Dermis blood vessel endothelial cell (primary cell): ENCODE data around the gene RMP24.
"Not testable (repeated sequence)": the region's sequence is repeated elsewhere in the genome, so short reads cannot be mapped to it uniquely, and the experiment has no call there.

Source experiments
- DNase-seq: peaks from one replicate; pipeline ENCODE4 v3.0.0; 2010

RMP24 gene

DNA sequence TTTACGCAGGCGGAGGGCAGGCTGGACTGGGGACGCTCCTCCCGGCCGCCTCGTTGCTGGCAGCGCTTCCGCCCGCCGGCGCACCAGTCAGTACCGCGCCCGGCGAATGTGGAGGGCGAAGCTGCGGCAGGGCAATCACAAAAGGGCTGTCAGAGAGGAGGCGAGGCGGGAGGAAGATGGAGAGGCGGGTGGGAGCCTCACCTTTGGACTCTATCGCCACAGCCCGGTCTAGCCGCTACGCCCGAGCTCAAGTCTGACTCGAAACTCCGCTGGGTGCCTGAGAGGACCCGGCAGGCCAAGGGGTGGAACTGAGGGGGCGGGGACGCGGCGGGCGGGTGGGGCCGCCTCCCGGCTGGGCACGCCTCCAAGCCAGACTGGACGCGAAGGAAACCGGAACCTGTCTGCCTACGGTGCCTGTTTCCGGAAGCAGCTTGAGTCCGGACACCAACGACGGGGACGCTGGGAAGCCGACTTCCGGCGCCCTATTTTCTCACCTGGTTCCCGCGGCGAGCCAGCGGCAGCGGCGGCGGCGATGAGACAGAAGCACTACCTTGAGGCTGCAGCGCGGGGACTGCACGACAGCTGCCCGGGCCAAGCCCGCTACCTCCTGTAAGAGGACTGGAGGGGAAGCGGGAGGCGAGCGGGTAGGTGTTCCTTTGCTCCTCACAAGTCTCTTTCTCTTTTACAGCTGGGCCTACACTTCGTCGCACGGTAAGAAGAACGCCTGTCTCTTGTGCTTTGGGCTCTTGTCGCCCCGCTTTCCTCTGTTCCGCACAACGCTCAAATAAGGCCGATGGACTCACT lies at the start of gene RMP24:
Gene RMP24 (plus strand): TSS at position 483 of the 804 bp plus-strand sequence.
- peak; percentile 94 for DNase-seq

DNA sequence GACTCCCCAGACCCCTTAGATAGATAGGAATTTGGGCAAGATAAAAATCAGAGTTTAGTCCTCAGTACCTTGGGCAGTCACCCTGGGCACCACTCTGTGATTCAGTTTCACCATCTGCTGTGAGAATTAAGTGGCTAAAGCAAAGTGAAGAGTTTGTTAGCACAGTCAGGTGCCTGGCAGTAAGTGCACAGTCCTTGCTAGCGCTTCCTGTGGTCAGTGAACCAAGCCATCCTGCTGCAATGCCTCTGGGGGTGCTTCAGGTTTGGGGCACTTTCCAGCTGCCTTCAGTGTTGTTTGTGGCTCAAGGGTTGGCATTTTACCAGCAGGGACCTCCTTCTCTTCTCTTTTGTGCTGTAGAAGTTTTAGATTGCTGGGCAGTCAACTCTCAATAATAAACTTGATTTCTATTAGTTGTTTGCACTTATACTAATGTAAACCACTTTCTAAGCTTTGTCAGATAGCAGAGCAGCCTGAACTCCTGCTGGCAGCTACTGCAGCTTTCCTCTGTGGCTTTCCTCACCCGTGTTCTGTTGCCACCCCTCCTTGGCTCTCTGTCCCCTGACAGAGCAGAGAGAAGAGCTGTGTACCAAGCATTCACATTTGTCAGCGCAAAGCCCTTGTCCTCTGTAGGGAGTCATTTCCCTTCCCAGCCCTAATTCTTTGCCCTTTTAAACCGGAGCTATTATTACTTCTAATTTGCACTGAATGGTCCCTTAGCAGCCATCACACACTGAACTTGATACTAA lies 48.4 kb upstream of the RMP24 start:
- no peak for DNase-seq

GRCh38 chr18:35926884-35927283 lies 45.6 kb upstream of the RMP24 start:
- no peak for DNase-seq

- DNase-seq: no peak
Measured at GRCh38 chr18:35927430-35927829, 45.0 kb upstream of the RMP24 start.

DNA sequence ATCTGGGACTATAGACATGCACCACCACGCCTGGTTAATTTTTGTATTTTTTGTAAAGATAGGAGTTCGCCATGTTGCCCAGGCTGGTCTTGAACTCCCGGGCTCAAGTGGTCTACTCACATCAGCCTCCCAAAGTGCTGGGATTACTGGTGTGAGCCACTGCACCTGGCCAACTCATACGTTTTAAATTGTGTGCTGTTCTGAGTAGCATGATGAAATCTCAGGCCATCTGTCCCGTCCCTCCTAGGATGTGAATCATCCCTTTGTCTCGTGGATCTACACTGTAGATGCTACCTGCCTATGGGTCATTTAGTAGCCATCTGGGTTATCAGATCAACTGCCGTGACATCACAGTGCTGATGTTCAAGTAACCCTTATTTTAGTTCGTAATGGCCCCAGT lies 38.5 kb upstream of the RMP24 start:
- DNase-seq: no peak

GRCh38 chr18:35934891-35935290 lies 37.6 kb upstream of the RMP24 start:
- DNase-seq: no peak

DNA sequence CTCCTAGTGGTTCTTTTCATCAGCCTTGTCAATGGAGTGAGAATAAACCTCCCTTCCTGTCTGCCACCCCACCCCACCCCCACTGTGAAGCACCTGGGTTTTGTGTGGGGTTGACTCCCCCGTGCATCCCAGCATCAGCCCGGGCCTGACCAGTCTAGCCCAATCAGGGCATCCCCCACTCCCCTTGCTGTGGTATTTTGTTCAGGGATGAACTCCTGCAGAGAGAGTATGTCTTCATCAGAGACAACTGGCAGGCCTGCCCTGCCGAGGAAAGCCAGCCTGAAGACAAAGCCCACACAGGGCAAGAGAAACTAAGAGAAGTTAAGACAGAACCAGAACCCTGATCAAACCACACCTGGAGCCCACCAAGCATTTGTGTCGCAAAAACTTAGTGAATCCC lies 36.7 kb upstream of the RMP24 start:
- DNase-seq: no peak

- DNase-seq: no peak
Measured at GRCh38 chr18:35936951-35937350, 35.5 kb upstream of the RMP24 start.

DNA sequence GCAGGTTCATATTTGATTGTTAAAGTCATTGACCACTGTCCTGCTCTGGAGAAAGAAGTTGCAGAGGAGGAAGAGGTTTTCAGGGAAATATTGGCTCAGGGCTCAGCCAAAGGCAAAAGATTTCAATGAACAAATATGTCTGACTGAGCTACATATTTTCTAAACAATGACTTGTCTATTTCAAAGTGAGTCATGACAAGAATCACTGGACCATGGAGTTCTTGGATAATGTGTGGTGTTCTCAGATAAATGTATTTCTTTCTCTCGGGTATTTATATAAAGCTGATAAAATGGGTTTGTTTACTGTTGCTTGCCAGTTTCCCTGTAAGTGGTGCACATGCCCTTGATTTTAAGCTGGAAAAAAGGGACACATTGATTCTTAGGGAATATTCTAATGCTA lies 34.3 kb upstream of the RMP24 start:
- no peak for DNase-seq

- DNase-seq: no peak
Measured at GRCh38 chr18:35938562-35938961, 33.9 kb upstream of the RMP24 start.

- peak; percentile 23 for DNase-seq
Measured at GRCh38 chr18:35939138-35939537, 33.3 kb upstream of the RMP24 start.

GRCh38 chr18:35941299-35941698 lies 31.2 kb upstream of the RMP24 start:
- no peak for DNase-seq

DNA sequence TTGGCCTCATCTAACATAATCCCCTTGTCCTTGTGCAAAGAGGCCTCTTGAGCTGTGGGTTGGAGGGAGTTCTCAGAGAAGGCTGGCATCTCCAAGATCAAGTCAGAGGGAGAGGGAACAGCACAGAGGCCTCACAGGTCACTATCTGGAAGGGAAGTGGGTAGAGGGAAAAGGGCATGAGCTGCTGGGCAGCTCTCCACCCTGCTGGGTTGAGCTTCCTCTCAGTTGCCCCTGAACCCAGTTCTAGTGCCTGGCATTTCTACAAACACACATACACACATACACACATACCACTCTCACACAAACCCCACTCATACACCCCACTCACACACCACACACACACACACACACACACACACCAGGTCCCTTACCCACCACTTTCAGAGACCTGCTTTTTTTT lies 30.3 kb upstream of the RMP24 start:
- no peak for DNase-seq

DNA sequence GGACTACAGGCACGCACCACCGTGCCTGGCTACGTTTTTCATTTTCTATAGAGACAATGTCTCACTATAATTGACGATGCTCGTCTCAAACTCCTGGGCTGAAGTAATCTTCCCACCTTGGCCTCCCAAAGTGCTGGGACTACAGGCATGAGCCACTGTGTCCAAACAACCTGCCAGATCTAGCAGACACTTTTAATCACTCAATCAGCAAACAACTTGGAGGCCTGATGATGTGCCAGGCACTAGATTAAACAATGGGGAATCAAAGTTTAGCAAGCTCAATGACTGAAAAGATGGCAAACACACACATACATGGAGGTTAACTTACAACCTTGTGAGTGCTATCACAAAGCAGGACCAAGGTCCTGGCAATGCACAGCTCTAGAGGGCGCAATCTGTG lies 29.8 kb upstream of the RMP24 start:
- no peak for DNase-seq

DNA sequence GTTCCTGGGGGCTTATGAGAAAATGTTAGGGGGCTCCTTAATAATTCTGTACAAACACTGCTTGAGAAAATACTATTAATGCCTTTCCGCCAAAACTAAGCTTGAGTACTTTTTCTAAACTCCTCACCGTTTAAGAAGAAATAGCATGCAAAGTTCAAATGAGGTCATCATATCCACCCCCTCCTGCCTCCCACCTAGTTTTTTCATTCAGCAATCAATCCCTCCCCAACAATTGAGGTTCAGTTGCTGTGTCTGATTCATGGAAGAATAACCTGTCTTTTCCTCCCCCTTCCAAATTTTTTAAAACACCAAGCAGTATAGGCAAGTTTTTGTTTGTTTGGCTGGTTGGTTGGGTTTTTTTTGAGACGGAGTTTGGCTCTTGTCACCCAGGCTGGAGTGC lies 24.4 kb upstream of the RMP24 start:
- no peak for DNase-seq

GRCh38 chr18:35949090-35949489 lies 23.4 kb upstream of the RMP24 start:
- no peak for DNase-seq

GRCh38 chr18:35949903-35950627 lies 22.4 kb upstream of the RMP24 start:
- DNase-seq: peak; percentile 77

DNA sequence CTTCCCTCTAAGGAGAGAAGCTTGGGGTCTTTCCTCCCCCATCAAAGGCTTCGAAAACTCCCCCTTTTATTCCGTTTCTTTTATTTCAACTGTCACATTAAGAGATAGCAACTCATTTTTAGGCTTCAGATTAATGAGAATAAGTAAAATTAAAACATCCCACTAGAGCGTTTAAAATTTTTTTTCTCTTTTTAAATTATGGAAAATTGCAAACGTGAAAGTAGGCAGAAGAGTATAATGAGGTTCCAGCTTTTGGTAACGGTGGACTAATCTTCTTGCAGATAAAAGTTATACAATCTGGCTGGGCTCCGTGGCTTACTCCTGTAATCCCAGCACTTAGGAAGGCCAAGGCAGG lies 21.9 kb upstream of the RMP24 start:
- no peak for DNase-seq

DNA sequence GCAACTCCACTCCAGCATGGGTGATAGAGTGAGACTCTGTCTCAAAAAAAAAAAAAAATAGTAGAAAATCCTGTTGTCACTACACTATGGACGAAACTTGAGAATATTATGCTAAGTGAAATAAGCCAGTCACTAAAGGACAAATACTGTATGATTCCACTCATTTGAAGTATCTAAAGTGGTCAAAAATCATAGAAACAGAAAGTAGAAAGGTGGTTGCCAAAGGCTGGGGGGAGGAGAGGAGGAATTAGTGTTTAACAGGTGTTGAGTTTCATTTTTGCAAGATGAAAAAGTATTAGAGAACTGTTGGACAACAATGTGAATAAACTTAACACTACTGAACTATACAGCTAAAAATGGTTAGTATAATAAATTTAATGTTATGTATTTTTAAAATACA lies 18.8 kb upstream of the RMP24 start:
- DNase-seq: no peak

DNA sequence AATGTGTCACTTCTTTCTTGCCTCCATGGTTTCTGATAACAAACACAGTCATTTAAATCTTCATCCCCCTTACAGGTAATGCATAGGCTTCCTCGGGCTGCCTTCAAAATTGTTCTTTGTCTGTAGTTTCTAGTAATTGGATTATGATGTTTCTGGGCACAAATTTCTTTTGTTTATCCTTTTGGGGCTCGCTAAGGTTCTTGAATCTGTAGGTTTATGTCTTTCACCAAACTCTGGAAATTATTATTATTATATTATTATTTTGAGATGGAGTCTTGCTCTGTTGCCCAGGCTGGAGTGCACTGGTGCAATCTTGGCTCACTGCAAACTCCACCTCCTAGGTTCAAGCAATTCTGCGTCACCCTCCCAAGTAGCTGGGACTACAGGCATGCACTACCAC lies 16.3 kb upstream of the RMP24 start:
- no peak for DNase-seq

DNA sequence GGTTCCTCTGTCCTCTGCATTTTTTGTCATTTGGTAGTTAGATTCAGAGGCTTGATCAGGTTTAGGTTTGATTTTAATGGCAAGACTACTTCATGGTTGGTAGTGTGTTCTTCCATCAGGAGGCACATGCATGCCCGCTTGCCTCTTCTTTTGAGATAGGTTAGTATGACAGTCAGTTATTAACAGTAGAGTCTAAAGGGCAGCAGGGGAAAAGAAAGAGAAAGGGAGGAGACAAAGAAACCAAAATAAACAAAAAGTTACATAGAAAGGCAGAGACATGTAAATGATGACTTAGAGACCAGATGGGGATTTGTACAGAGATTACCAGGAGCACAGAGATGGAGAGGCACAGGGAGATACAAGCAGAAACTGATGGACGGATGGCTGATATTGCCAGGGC lies 10.2 kb upstream of the RMP24 start:
- no peak for DNase-seq

DNA sequence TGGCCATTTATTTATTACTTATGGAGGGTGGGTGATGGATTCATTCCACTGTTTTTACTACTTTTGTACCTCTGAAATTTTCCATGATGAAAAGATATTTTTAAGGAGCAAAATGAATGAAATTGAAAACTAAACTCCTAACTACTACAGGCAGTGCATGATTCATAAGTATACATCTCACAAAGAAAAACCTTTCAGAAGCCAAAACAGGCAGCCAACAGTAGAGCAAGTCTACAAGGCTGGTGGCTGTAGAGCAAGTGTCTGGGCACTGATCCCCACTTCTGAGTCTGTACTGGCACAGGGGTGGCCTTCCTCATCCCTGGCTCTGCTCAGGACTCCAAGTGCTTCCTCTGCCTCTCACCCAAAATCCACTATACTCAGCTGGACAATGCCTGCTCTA lies 8.2 kb upstream of the RMP24 start:
- DNase-seq: no peak

- DNase-seq: not testable (repeated sequence)
Measured at GRCh38 chr18:35967866-35968265, 4.6 kb upstream of the RMP24 start.
